IPS-18a (cell line): Measurements from ENCODE around the gene FADS2.

Experiments used
- H3K27ac ChIP-seq: one replicate; pipeline ENCODE4 v1.5.1; 2013; ENCODE audit warnings: low read length
- H3K27me3 ChIP-seq: one replicate; pipeline ENCODE4 v1.6.1; 2013; ENCODE audit warnings: mild to moderate bottlenecking, low read length; ENCODE audit not compliant: control insufficient read depth, insufficient read depth
- H3K36me3 ChIP-seq: one replicate; pipeline ENCODE4 v1.6.1; 2013; ENCODE audit warnings: low read depth, low read length; ENCODE audit not compliant: control insufficient read depth
- H3K4me1 ChIP-seq: one replicate; pipeline ENCODE4 v1.6.1; 2013; ENCODE audit warnings: low read depth, low read length; ENCODE audit not compliant: control insufficient read depth
- H3K4me3 ChIP-seq: one replicate; pipeline ENCODE4 v1.5.1; 2013; ENCODE audit warnings: low read length
- H3K9ac ChIP-seq: one replicate; pipeline ENCODE4 v1.6.1; 2013; ENCODE audit warnings: mild to moderate bottlenecking, low read length, moderate library complexity
- H3K9me3 ChIP-seq: one replicate; pipeline ENCODE4 v1.6.1; 2013; ENCODE audit warnings: low read depth, low read length; ENCODE audit not compliant: control insufficient read depth

Gene FADS2

GRCh38 chr11:61814958-61815789, 12.9 kb upstream of the FADS2 start:
- Histone ChIP-seq H3K9ac (peak overlapping the region; percentile 96), H3K27ac (peak overlapping the region; percentile 94), H3K4me1 (peaks cover 15% of the 10 kb centered on the region), H3K4me3 (peak overlapping the region; percentile 93), H3K9me3 (no peaks in the 10 kb centered on the region), H3K36me3 (peaks cover 32% of the 10 kb centered on the region), H3K27me3 (no peaks in the 10 kb centered on the region)

GRCh38 chr11:61815790-61816735, 12.0 kb upstream of the FADS2 start:
- H3K4me3 ChIP-seq = peak overlapping the region; percentile 93
- H3K27ac ChIP-seq = peak overlapping the region; percentile 89
- H3K36me3 ChIP-seq = peaks cover 23% of the 10 kb centered on the region
- no peaks in the 10 kb centered on the region for H3K27me3 ChIP-seq
- H3K9me3 ChIP-seq = no peaks in the 10 kb centered on the region
- H3K9ac ChIP-seq = peak overlapping the region; percentile 96
- H3K4me1 ChIP-seq = peaks cover 15% of the 10 kb centered on the region

- Histone ChIP-seq H3K4me3 (peak within 1 kb of the TSS; percentile 93), H3K27me3 (no peaks in the 10 kb centered on the region), H3K9me3 (no peaks in the 10 kb centered on the region), H3K9ac (peak within 1 kb of the TSS; percentile 96), H3K27ac (peak within 1 kb of the TSS; percentile 89), H3K36me3 (peaks cover 20% of the 10 kb centered on the region), H3K4me1 (peaks cover 15% of the 10 kb centered on the region)
These were observed 11.2 kb upstream of the FADS2 start, which contains the start of gene FADS1 for GRCh38 chr11:61816736-61817455. FADS1 (minus strand) TSS chr11:61817003; CDS start chr11:61816929, 74 bp downstream.

GRCh38 chr11:61817471-61818202, 10.5 kb upstream of the FADS2 start:
- peaks cover 13% of the 10 kb centered on the region for H3K36me3 ChIP-seq
- peaks cover 15% of the 10 kb centered on the region for H3K4me1 ChIP-seq
- no peaks in the 10 kb centered on the region for H3K27me3 ChIP-seq
- H3K9me3 ChIP-seq = no peaks in the 10 kb centered on the region
- peak overlapping the region; percentile 54 for H3K27ac ChIP-seq
- peak overlapping the region; percentile 93 for H3K4me3 ChIP-seq
- peak overlapping the region; percentile 96 for H3K9ac ChIP-seq

GRCh38 chr11:61820174-61820573, 7.9 kb upstream of the FADS2 start:
- Histone ChIP-seq H3K4me1 (peaks cover 11% of the 10 kb centered on the region), H3K27me3 (no peaks in the 10 kb centered on the region), H3K9ac (no peak overlapping the region), H3K36me3 (peaks cover 12% of the 10 kb centered on the region), H3K4me3 (no peak overlapping the region), H3K27ac (no peak overlapping the region), H3K9me3 (no peaks in the 10 kb centered on the region)

- peak overlapping the region; percentile 63 for H3K4me3 ChIP-seq
These were observed 1.1 kb upstream of the FADS2 start for GRCh38 chr11:61826930-61827570.

GRCh38 chr11:61828379-61828628, 204 bp downstream of the FADS2 start:
- Histone ChIP-seq H3K4me1 (peaks cover 45% of the 10 kb centered on the region), H3K27me3 (no peaks in the 10 kb centered on the region), H3K9me3 (no peaks in the 10 kb centered on the region), H3K4me3 (peak overlapping the region; percentile 63), H3K27ac (peak overlapping the region; percentile 95), H3K9ac (peak overlapping the region; percentile 90), H3K36me3 (peaks cover 11% of the 10 kb centered on the region)

More at GRCh38 chr11:61826930-61827570, 1.1 kb upstream of the FADS2 start:
- peaks cover 34% of the 10 kb centered on the region for H3K4me1 ChIP-seq
- H3K9me3 ChIP-seq = no peaks in the 10 kb centered on the region
- peaks cover 12% of the 10 kb centered on the region for H3K36me3 ChIP-seq
- peak overlapping the region; percentile 90 for H3K9ac ChIP-seq
- peak overlapping the region; percentile 95 for H3K27ac ChIP-seq
- no peaks in the 10 kb centered on the region for H3K27me3 ChIP-seq

GRCh38 chr11:61828629-61829407, 718 bp downstream of the FADS2 start:
- Histone ChIP-seq H3K36me3 (peaks cover 9% of the 10 kb centered on the region), H3K27me3 (no peaks in the 10 kb centered on the region), H3K27ac (peak overlapping the region; percentile 95), H3K9me3 (no peaks in the 10 kb centered on the region), H3K4me3 (peak overlapping the region; percentile 63), H3K4me1 (peaks cover 50% of the 10 kb centered on the region), H3K9ac (peak overlapping the region; percentile 90)

GRCh38 chr11:61829806-61830205, 1.7 kb downstream of the FADS2 start:
- H3K9me3 ChIP-seq = no peaks in the 10 kb centered on the region
- peaks cover 58% of the 10 kb centered on the region for H3K4me1 ChIP-seq
- H3K36me3 ChIP-seq = peaks cover 9% of the 10 kb centered on the region
- H3K27me3 ChIP-seq = no peaks in the 10 kb centered on the region
- H3K4me3 ChIP-seq = peak overlapping the region; percentile 63
- peak overlapping the region; percentile 90 for H3K9ac ChIP-seq
- H3K27ac ChIP-seq = no peak overlapping the region
